Measurements from ENCODE around the gene NACC2.

DNA sequence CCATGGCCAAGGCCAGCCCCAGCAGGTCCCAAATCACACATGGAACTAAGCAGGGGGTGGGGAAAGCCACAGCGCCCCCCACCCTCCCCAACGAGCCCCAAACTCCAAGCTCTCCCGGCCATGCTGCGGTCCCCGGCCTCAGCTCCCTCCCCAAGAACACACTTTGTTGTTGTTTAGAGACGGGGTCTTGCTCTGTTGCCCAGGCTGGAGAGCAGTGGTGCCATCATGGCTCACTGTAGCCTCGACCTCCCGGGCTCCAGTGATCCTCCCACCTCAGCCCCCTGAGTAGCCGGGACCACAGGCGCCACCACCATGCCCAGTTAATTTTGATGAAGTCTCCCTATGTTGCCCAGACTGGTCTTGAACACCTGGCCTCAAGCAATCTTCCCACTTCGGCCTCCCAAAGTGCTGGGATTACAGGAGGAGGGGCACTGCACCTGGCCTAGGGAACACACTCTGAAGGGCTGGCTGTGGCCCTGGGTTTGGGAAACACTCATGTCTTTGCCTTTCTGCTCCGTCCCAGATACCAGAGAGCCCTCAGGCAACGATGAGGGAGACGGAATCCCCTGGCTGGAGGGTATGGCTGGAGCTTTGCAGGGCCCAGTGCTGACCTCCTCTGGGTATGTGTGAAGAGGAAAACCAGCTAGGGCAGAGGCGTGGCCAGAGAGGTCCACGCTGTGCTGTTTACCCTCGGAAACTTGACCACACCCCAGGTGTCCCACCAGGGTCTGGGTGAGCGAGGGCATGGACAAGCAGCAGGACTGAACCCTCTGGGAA is 80.8 kb downstream of the NACC2 start:
- no peak for TF ChIP-seq POLR2AphosphoS5 (IDR thresholded peaks at IDR 0.05)
- TF ChIP-seq, protein P1, sequence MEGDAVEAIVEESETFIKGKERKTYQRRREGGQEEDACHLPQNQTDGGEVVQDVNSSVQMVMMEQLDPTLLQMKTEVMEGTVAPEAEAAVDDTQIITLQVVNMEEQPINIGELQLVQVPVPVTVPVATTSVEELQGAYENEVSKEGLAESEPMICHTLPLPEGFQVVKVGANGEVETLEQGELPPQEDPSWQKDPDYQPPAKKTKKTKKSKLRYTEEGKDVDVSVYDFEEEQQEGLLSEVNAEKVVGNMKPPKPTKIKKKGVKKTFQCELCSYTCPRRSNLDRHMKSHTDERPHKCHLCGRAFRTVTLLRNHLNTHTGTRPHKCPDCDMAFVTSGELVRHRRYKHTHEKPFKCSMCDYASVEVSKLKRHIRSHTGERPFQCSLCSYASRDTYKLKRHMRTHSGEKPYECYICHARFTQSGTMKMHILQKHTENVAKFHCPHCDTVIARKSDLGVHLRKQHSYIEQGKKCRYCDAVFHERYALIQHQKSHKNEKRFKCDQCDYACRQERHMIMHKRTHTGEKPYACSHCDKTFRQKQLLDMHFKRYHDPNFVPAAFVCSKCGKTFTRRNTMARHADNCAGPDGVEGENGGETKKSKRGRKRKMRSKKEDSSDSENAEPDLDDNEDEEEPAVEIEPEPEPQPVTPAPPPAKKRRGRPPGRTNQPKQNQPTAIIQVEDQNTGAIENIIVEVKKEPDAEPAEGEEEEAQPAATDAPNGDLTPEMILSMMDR (IDR thresholded peaks at IDR 0.05): no peak
